ENCODE measurements around the gene SBSN.

- TF ChIP-seq CTCF (IDR thresholded peaks at IDR 0.05) (no peak), EZH2 (IDR thresholded peaks at IDR 0.05; ENCODE audit: borderline replicate concordance, insufficient read depth, low read depth, low read length, poor library complexity, severe bottlenecking) (no peak)
These were observed 27.5 kb downstream of the SBSN start for GRCh38 chr19:35500611-35501010.

Measured in B cell (primary cell).